Gastrocnemius medialis (tissue), 4 donors: Measurements from ENCODE around the gene RUFY2.

Experiments used
- POLR2A ChIP-seq, 2 donors: fragments of 450-650 bp; IDR thresholded peaks; one replicate each; pipeline ENCODE4 v1.6.1; 2017; ENCODE audit warnings: antibody characterized with exemption in 2 of 2, mild to moderate bottlenecking in 2 of 2, moderate library complexity in 2 of 2
- TF ChIP-seq, protein P1 (sequence below), 5 experiments: fragments of 450-650 bp in 3 of 5; fragments of 200-600 bp in 2 of 5; sonication (generic) in 2 of 5; IDR thresholded peaks in 4 of 5; conservative IDR thresholded peaks in 1 of 5; 1 replicate in 4 of 5; 2 replicates in 1 of 5; pipeline ENCODE4 v1.5.1; 2016 to 2019; ENCODE audit warnings: antibody characterized with exemption in 5 of 5, mild to moderate bottlenecking in 3 of 5, moderate library complexity in 3 of 5

DNA sequence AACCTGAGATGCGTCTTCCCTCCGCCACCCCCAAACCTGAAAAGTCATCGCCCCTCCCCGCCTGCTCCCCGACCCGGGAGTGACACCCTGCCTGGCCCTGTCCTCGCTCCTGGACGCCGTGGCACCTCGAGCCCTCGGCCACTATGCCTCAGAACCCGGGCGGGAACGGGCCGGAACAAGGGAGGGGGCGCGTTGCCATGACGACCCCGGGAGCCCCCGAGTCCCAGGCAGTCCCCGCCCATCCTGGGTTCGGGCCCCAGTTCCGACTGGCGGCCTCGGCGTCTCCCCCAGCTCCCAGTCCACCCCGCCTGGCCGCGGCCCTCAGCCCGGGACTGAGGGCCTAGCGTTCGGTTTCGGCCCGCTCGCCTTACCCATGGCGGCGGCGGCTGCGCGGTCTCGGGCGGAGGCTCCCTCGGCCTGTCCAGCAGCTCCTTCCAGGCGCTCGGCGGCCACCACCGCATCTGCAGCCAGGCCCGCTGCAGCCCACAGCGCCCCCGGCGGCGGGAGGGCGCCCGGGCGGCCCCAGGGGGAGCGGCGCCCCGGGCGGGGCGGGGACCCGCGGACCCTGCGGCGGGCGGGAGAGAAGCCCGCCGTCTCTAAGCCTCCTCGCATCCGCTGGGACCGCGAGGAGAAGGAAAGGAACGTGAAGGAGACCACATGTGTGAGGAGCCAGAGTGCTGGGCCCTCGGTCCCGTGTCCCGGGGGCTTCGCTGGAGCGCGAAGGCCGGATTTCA, at the start of gene RUFY2:
- TF ChIP-seq, protein P1, sequence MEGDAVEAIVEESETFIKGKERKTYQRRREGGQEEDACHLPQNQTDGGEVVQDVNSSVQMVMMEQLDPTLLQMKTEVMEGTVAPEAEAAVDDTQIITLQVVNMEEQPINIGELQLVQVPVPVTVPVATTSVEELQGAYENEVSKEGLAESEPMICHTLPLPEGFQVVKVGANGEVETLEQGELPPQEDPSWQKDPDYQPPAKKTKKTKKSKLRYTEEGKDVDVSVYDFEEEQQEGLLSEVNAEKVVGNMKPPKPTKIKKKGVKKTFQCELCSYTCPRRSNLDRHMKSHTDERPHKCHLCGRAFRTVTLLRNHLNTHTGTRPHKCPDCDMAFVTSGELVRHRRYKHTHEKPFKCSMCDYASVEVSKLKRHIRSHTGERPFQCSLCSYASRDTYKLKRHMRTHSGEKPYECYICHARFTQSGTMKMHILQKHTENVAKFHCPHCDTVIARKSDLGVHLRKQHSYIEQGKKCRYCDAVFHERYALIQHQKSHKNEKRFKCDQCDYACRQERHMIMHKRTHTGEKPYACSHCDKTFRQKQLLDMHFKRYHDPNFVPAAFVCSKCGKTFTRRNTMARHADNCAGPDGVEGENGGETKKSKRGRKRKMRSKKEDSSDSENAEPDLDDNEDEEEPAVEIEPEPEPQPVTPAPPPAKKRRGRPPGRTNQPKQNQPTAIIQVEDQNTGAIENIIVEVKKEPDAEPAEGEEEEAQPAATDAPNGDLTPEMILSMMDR (IDR thresholded peaks at IDR 0.05 in 4 of 5, conservative IDR thresholded peaks at IDR 0.05 in 1 of 5) = peak; percentile 45 to 99 (median 95)
- TF ChIP-seq POLR2A (IDR thresholded peaks at IDR 0.05) = peak; percentile 60 to 69
